Activated CD4-positive, CD25-positive, alpha-beta regulatory T cell (primary cell): ENCODE results near the gene HPSE2.

ENCODE experiments used
- DNase-seq, 4 experiments: peaks; one replicate each; lab custom pipeline; 2025; lab: John Stamatoyannopoulos, UW

Gene HPSE2

DNA sequence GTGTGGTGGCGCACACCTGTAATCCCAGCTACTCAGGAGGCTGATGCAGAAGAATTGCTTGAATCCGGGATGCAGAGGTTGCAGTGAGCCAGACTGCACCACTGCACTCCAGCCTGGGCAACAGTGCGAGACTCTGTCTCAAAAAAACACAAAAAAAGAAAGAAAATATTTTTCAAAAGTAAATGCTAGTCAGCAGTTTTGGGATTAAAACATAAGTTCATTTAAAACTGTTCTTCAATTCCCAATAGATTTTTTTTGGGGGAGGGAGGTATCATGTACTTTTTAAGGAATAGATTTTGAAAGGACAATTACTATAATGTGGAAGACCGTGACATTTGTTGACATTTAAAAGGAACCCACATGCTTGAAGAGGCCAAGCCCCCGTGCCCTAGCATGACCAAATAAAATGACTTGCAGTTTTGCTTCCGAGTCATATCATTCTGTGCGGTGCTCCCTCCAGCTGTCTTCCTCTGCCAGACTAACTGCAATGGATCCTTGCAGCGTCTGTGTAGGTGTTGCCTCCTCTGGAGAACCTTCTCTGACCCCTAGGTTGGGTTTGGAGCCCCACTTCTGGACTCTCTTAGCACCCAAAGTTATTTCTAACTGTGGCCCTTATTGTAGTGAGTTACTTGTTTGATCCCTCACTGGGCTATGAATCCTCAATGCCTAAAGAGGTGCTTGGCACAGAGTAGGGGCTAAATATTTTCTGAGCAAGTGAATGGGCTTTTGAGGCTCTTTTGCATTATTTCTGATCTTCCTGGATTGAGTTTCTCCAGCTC is 771.5 kb downstream of the HPSE2 start:
- no peak for DNase-seq

- no peak for DNase-seq
Observed at GRCh38 chr10:98463016-98463415, 772.6 kb downstream of the HPSE2 start.

DNA sequence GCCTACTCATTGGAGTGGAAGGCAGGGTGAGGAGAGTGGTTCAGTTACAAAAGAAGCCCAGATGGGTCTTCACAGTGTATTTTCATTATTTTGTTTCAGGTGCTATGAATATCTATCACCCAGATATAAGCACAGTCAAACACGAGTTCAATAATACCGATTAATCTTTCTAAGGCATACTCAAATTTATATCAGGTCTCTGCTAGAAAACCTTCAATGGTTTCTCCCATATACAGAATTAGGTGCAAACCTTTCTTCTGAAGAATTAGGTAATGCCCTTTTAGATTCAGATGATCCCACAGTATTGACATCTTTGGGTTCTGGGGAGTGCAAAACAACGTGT is 774.2 kb downstream of the HPSE2 start:
- no peak for DNase-seq

DNA sequence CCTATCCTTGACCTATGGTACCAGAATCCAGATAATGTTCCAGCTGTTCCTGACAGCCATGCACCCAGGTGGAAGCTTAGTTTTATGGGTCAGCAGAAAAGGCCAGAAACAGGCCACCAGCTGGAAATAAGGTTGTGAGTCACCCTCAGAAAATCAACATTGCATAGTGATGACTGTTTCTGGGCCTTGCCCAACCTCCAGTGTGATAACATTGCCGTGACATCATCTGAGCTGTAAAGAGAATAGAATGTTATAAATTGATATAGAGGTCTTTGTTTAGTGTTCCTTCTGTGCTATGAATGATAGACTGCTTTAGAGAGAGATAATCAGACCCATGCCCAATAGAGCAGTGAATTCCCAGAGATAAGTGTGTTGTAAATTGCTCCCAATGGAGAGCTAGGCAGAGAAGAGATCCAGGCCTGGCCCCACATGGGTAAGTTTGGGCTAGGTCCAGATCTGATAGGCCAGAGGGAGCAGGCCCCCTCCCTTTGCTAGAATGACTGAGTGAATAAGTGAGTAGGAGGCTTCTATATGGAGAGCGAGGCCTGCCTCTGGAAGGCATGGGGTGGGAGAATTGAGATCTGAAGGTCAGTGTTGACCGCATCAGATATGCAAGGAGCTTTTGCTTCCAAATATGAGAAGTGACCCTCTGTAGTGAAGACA is 774.7 kb downstream of the HPSE2 start:
- no peak for DNase-seq

GRCh38 chr10:98458809-98459784 is 776.6 kb downstream of the HPSE2 start:
- no peak for DNase-seq

- DNase-seq: no peak
Observed at GRCh38 chr10:98457721-98458120, 777.9 kb downstream of the HPSE2 start.

GRCh38 chr10:98456686-98457482 is 778.8 kb downstream of the HPSE2 start:
- DNase-seq: no peak

DNA sequence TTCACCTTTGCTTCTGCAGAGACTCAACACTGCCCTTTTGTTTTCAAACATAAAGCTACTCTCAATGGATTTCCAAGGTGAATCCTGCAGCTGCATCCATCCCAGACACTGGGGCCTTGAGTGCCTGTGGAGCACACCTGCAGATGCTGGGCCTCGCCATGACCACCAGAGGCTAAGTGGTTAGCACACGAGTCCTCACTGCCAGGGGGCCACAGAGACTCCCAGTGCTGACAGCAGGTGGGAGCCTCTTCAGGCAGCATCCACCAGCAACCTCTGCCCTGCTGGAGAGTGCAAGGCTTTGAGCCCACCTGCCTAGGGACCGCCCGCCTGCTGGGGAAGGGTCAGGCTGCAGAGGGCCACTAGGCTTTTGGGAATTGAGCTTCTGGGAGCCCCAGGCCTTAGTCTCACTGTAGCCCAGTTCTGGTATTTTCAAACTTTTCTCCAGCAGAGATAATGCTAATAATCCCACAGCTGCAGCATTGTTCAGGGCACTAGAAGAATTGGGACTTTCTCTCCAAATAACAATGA is 779.5 kb downstream of the HPSE2 start:
- DNase-seq: no peak

DNA sequence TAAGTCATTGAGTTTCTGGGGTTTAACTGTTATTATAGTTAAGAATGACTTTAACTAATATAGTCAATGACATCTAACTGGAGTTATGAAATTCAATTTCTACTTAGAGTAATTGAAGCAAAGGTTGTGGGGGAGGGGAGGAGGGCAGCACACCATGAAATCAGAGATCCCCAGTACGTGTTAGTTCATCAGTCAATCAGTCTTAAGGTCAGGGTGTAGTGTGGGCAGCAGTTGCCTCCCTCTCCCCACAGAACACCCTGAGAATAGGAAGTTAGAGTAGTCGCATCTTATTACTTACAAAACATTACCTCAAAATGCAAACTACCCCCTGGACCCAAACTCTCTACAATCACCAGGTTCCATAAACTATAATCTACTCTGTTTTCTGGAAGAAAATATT is 781.9 kb downstream of the HPSE2 start:
- no peak for DNase-seq

GRCh38 chr10:98450618-98451017 is 785.0 kb downstream of the HPSE2 start:
- DNase-seq: no peak

- DNase-seq: no peak
Observed at GRCh38 chr10:98449287-98449686, 786.4 kb downstream of the HPSE2 start.

DNA sequence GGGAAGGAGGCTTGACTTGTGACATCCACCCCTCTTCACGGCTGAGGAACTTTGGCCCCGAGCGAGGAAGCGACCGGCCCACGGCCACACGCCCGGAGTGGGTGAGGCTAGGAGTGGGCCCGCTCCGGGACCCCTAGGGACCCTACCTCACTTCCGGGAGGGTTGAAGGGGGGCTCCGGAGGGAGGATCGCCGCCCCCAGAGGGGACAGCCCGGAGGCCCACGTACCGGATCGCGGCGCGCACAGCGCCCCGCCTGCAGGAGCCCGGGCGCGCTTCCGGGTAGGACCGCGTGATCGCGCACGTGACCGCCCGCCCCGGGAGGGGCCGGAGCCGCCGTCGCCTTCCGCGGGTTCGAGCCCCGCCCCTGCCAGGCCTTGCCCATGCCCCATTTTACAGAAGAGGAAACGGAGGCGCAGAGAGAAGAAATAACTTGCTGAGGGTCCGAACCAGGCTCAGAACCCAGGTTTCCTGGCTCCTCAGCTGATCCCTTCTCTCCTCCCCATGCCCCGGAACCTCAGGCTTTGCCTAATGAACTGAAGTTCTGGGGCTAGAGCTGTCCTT is 788.9 kb downstream of the HPSE2 start, which contains the start of gene HPS1:
HPS1 (minus strand) TSS at position 275 of the 561 bp plus-strand sequence. CDS start 3,695 bp downstream, outside the sequence.
- DNase-seq: peak; percentile 63 to 75 (median 69)

GRCh38 chr10:98446151-98446660 is 789.4 kb downstream of the HPSE2 start:
- DNase-seq: peak in 2 of 4 experiments; percentile 21 to 39

GRCh38 chr10:98445200-98445812 is 790.3 kb downstream of the HPSE2 start:
- DNase-seq: no peak

GRCh38 chr10:98444314-98445006 is 791.2 kb downstream of the HPSE2 start:
- DNase-seq: no peak

DNA sequence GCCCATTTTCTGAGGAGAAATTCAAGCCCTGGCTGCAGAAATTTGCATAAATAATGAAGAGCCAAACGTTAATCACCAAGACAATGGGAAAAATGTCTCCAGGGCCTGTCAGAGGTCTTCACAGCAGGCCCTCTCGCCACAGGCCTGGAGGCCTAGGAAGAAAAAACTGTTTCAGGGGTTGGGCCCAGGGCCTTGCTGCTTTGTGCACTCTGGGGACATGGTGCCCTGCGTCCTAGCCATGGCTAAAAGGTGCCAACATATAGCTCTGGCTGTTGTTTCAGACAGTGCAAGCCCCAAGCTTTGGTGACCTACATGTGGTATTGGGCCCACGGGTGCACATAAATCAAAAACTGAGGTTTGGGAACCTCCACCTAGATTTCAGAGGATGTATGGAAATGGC is 796.9 kb downstream of the HPSE2 start:
- no peak for DNase-seq

DNA sequence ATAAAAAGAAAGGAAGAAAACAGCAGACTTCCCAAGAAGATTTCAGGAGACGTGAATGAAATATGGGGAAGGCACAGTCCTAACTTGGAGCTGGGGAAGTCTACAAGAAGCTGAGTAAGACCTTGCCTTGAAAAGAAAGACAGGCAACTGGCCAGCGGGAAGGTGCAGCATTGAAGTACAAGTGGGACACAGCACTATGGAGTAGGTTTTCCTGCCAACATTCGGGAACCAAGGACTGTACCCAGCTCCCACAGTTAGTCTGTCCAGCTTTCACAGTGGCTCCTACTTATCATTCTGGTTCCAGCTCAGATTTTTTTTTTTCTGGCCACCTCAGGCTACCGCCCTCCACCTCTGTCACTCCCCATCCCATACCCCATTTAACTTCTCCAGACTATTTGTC is 798.9 kb downstream of the HPSE2 start:
- DNase-seq: no peak

DNA sequence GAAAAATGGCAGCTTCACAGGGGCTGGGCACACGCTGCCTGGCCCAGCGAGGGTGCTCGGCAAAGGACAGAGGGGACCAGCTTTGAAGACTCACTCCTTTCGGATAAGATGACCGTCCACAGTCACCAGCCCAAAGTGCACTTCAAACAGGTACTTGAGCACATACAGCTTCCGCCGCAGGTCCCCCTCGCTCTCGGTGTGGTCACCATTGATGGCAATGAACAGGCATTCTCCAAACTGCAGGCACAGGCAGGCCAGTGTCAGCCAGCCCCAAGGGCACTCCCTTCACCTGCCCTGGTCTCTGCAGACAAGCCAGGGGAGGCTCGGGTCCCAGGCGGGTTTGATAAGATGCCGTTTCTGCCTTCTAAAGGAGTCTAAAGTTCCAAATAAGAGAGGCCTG is 800.5 kb downstream of the HPSE2 start:
- DNase-seq: no peak

DNA sequence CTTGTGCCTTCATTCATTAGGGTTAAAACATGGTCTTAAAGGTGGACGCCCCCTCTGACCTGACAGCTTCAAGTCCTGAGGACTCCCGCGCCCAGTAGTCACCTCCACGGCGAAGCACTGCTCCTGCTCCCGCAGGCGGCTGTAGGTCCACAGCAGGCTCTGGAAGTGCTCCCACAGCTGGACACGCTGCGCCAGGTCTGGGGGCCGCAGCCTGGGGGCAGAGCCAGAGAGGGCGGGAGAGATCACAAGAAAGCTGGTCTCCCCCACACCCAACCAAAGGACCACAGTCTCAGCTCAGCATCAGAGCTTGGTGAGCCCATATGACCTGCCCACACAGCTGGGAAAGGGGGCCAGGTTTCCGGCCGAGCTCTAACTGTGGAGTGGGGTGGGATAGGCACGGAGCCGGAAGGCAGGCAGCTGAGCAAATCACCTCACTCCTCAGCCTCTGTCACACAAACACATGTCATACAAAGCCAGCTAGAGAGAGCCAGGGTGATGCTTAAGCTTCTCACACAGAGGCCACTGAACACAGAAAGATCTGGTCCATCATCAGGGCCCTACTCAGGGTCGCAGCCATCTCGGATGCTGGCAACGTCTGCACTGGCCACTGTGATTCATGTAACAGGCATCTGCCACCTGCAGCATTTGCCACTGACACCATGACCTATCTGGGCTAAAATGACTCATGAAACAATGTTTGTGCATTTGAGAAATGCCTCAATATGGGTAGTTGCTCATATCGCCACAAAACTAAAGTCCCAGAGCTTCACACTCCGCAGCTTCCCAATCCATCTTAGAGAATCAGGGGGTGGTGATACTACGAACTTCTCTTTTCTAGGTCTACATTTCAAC is 801.5 kb downstream of the HPSE2 start:
- no peak for DNase-seq
